Measurements from ENCODE around the gene TOMM20. TPM values are rescaled to one million over a fixed set of nuclear protein-coding genes. Genes with fewer than 3 reads are reported as not detected.

The TOMM20 gene
- total RNA-seq, 1 donor from 2014 or later: 99.0 TPM

DNA sequence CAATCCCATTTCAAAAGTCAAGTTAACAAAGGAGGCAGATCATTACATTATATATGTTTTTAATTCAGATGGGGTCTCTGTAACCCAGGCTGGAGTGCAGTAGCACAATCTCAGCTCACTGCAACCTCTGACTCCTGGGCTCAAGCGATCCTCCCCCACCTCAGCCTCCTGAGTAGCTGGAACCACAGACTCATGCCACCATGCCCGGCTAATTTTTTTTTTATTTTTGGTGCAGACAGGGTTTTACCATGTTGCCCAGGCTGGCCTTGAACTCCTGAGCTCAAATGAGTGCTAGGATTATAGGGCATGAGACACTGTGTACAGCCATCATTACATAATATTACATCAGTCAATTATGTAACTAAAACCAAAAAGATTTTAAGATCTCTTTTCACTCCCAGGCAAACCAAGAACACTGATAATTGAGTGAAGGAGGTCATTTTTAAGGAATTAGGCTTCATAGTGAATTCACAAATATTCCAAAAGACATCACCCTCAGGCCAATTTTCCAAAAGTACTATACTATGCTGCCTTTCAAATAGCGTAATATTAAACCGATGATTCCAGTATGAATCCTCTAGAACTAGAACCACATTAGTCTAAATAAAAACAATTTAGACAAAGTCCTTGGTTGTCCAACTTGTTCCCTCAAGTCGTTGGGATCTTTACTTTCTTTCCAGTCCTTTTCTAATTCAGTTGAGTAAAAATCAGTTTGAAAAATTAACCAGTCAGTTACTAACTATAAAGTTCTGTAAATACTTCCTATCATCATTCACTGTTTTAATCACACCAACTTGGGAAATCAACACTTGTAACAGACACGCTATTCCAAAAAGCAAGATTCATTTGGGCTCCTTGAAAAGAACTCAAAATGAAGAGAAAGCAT lies 16.1 kb downstream of the TOMM20 start:
- Histone ChIP-seq H3K4me3 (ENCODE audit: low read depth, low read length) (no peak overlapping the region), H3K36me3 (ENCODE audit: control insufficient read depth, insufficient read depth, low read length) (peaks cover 27% of the 10 kb centered on the region), H3K27me3 (ENCODE audit: control insufficient read depth, insufficient read depth, low read length) (no peaks in the 10 kb centered on the region)
- TF ChIP-seq, protein P1, sequence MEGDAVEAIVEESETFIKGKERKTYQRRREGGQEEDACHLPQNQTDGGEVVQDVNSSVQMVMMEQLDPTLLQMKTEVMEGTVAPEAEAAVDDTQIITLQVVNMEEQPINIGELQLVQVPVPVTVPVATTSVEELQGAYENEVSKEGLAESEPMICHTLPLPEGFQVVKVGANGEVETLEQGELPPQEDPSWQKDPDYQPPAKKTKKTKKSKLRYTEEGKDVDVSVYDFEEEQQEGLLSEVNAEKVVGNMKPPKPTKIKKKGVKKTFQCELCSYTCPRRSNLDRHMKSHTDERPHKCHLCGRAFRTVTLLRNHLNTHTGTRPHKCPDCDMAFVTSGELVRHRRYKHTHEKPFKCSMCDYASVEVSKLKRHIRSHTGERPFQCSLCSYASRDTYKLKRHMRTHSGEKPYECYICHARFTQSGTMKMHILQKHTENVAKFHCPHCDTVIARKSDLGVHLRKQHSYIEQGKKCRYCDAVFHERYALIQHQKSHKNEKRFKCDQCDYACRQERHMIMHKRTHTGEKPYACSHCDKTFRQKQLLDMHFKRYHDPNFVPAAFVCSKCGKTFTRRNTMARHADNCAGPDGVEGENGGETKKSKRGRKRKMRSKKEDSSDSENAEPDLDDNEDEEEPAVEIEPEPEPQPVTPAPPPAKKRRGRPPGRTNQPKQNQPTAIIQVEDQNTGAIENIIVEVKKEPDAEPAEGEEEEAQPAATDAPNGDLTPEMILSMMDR (IDR thresholded peaks at IDR 0.05; ENCODE audit: insufficient read depth, low read length, severe bottlenecking): no peak
- FAIRE-seq (no peak), DNase-seq (ENCODE audit: low read depth) (no peak)

DNA sequence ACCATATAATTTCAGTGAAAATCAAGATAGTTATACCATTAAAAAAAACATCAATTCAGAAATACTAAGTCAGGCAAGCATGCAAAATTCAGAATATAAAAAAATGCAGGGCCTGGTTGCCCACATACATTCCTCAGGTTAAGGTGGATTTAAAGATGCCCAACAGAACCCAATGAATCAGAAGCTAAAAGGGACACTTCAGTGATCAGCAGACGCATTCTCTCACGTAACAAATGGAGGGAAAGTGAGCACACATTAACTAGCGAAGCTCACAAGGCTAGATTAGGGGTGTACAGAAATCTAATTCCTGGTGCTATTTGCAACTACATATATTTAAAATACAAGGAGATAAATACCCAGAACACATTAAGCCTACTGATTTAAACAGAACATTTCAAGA lies 17.5 kb downstream of the TOMM20 start:
- H3K27me3 ChIP-seq (ENCODE audit: control insufficient read depth, insufficient read depth, low read length): no peaks in the 10 kb centered on the region
- H3K36me3 ChIP-seq (ENCODE audit: control insufficient read depth, insufficient read depth, low read length): peaks cover 27% of the 10 kb centered on the region
- FAIRE-seq (no peak), DNase-seq (ENCODE audit: low read depth) (no peak)
- H3K4me3 ChIP-seq (ENCODE audit: low read depth, low read length): no peak overlapping the region
- TF ChIP-seq, protein P1 (IDR thresholded peaks at IDR 0.05; ENCODE audit: insufficient read depth, low read length, severe bottlenecking): no peak

DNA sequence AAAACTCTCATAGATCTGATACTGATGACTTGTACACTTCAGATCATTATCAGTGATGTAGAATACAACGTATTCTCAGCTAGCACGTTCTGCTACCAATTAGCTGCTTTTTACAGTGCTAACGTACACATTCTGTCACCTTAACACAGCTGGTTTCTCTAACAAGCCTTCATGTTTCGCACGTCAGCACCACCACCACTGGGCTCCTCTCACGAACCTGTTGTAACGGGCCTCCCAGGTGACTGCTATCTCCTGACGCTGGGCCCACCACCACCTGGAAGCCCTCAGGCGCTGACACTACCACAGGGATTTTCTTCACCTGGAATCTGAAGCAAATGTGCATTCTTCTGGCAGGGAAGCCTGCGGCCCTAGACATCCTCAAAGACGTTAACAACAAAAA lies 19.8 kb downstream of the TOMM20 start:
- no peak for DNase-seq (ENCODE audit: low read depth)
- Histone ChIP-seq H3K27me3 (ENCODE audit: control insufficient read depth, insufficient read depth, low read length) (no peaks in the 10 kb centered on the region), H3K4me3 (ENCODE audit: low read depth, low read length) (no peak overlapping the region), H3K36me3 (ENCODE audit: control insufficient read depth, insufficient read depth, low read length) (peaks cover 22% of the 10 kb centered on the region)
- TF ChIP-seq, protein P1 (IDR thresholded peaks at IDR 0.05; ENCODE audit: insufficient read depth, low read length, severe bottlenecking): no peak
- FAIRE-seq: no peak

DNA sequence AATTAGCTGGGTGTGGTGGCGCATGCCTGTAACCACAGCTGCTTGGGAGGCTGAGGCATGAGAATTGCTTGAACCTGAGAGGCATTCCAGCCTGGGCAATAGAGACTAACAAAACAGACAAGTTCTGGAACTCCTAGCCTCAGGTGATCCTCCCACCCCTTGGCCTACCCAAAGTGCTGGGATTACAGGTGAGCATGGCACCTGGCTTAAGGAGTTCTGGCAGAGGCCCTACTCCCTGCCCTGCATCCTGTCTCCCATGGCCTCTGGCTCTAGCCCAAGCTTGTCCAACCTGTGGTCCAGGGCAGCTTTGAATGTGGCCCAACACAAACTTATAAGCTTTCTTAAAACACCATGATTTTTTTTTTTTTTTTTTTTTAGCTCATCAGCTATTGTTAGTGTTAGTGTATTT lies 20.4 kb downstream of the TOMM20 start:
- Histone ChIP-seq H3K27me3 (ENCODE audit: control insufficient read depth, insufficient read depth, low read length) (no peaks in the 10 kb centered on the region), H3K36me3 (ENCODE audit: control insufficient read depth, insufficient read depth, low read length) (peaks cover 19% of the 10 kb centered on the region)
- FAIRE-seq: no peak

DNA sequence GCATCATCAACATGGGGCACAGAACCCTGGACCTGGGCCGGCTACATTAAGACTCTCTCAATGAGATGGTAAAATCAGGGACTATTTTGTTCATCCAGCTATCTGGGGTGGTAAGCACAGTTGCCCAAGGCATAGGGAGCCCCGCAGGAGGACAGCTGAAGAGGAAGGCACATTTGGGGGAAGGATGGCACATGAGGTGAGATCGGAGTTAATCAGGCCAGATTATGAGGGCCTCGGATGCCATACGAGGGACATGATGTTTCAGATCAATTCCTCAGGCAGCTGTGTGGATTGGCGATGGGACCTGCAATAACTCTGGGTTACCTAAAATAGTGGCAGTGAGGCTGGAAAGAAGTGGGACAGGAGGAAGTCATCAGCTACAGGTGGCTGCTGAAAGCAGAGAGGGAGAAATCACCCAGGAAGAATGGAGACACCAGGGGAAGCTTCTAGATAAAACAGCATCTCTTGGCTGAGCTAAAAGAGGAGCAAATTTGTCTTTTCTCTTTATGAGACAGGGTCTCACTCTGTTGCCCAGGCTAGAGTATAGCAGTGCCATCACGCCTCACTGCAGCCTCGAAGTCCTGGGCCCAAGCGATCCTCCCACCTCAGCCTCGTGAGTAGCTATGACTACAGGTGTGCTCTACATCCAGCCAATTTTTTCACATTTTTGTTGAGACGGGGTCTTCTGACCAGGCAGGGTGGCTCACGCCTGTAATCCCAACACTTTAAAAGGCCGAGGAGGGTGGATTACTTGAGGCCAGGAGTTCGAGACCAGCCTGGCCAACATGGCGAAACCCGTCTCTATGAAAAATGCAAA lies 21.1 kb downstream of the TOMM20 start:
- peaks cover 17% of the 10 kb centered on the region for H3K36me3 ChIP-seq (ENCODE audit: control insufficient read depth, insufficient read depth, low read length)
- no peak for DNase-seq (ENCODE audit: low read depth)
- no peak overlapping the region for H3K4me3 ChIP-seq (ENCODE audit: low read depth, low read length)
- no peaks in the 10 kb centered on the region for H3K27me3 ChIP-seq (ENCODE audit: control insufficient read depth, insufficient read depth, low read length)
- no peak for FAIRE-seq
- TF ChIP-seq, protein P1 (IDR thresholded peaks at IDR 0.05; ENCODE audit: insufficient read depth, low read length, severe bottlenecking): no peak

More for the DNA sequence above, 20.4 kb downstream of the TOMM20 start:
- TF ChIP-seq, protein P1 (IDR thresholded peaks at IDR 0.05; ENCODE audit: insufficient read depth, low read length, severe bottlenecking): no peak
- H3K4me3 ChIP-seq (ENCODE audit: low read depth, low read length): no peak overlapping the region
- no peak for DNase-seq (ENCODE audit: low read depth)

All from bronchial epithelial cell (primary cell).